Activated naive CD4-positive, alpha-beta T cell treated with anti-CD3 and anti-CD28 coated beads, Interleukin-2, amount 50 U/mL, for 72 hours (primary cell): ENCODE data around the gene TOR2A. TPM values are rescaled to one million over a fixed set of nuclear protein-coding genes. Genes with fewer than 3 reads are reported as not detected.

Experiments used
- ATAC-seq, 2 donors: fragments of 150-1000 bp; cut with Tn5 transposase; 2 replicates each; pipeline ENCODE4 v1.10.0; 2021; ENCODE audit warnings: mild to moderate bottlenecking in 2 of 2, moderate library complexity in 2 of 2
- DNase-seq, 2 donors: peaks; one replicate each; pipeline ENCODE4 v3.0.0; 2021 to 2022; ENCODE audit warnings: low spot score in 2 of 2
- H3K27ac Mint-ChIP-seq, 2 donors: one replicate each; pipeline ENCODE4 v1.8.0; 2022; ENCODE audit warnings: mild to moderate bottlenecking in 2 of 2, mixed read lengths in 2 of 2
- H3K36me3 Mint-ChIP-seq, 2 donors: one replicate each; pipeline ENCODE4 v1.8.0; 2022; ENCODE audit warnings: mixed read lengths in 2 of 2
- H3K9me3 Mint-ChIP-seq, 2 donors: one replicate each; pipeline ENCODE4 v1.8.0; 2022; ENCODE audit warnings: mixed read lengths in 2 of 2
- total RNA-seq, 2 donors: library from RNA; stranded (reverse); gene quantifications; one replicate each; pipeline ENCODE4 v1.2.3, GENCODE V29; 2022

Gene TOR2A
- total RNA-seq, 2 donors from 2014 or later: 10.9 to 17.1 TPM

GRCh38 chr9:127682351-127683136, 52.5 kb downstream of the TOR2A start:
- Mint-ChIP-seq H3K27ac (no peak overlapping the region), H3K9me3 (no peaks in the 10 kb centered on the region), H3K36me3 (no peaks in the 10 kb centered on the region)
- no peak for ATAC-seq
- no peak for DNase-seq

Other genes with a start within 250 kb of the TOR2A start
- 10 to 100 TPM; 11.4 to 28.0 TPM for gene STXBP1, start 123.0 kb downstream of the TOR2A start, total RNA-seq
- gene CFAP157, start 28.3 kb downstream of the TOR2A start, total RNA-seq: not detected
- 10 to 100 TPM in 1 of 2 donors, 1 to 10 TPM in 1; 9.5 to 12.6 TPM for gene PTRH1, start 19.6 kb downstream of the TOR2A start, total RNA-seq
- gene TTC16, start 19.2 kb downstream of the TOR2A start, total RNA-seq: under 1 TPM; 0.62 to 0.73 TPM
- 10 to 100 TPM; 39.3 to 39.5 TPM for gene SH2D3C, start 43.4 kb upstream of the TOR2A start, total RNA-seq
- 10 to 100 TPM; 74.8 to 89.3 TPM for gene CDK9, start 50.7 kb upstream of the TOR2A start, total RNA-seq
- gene FPGS, start 67.6 kb upstream of the TOR2A start, total RNA-seq: 10 to 100 TPM; 64.8 to 73.8 TPM
- gene ENG, start 119.4 kb upstream of the TOR2A start, total RNA-seq: 10 to 100 TPM; 12.9 to 24.1 TPM
- 10 to 100 TPM; 19.0 to 31.3 TPM for gene AK1, start 142.4 kb upstream of the TOR2A start, total RNA-seq
- 10 to 100 TPM; 55.2 to 56.1 TPM for gene ST6GALNAC6, start 164.3 kb upstream of the TOR2A start, total RNA-seq
- gene ST6GALNAC4, start 181.7 kb upstream of the TOR2A start, total RNA-seq: 10 to 100 TPM; 24.5 to 43.2 TPM
- 1 to 10 TPM; 4.0 to 6.8 TPM for gene PIP5KL1, start 195.5 kb upstream of the TOR2A start, total RNA-seq
- gene DPM2, start 202.6 kb upstream of the TOR2A start, total RNA-seq: 10 to 100 TPM; 26.0 to 49.8 TPM
- gene EEIG1, start 245.7 kb upstream of the TOR2A start, total RNA-seq: 10 to 100 TPM; 63.1 to 96.5 TPM